Liver (tissue), 9 donors: ENCODE data around the gene CRTC2. TPM values are rescaled to one million over a fixed set of nuclear protein-coding genes. Genes with fewer than 3 reads are reported as not detected.

Experiments
- DNase-seq: peaks from one replicate; pipeline ENCODE4 v3.0.0-alpha.2; 2017; ENCODE audit warnings: low spot score
- H3K27ac ChIP-seq, 2 donors: one replicate each; pipeline ENCODE4 v1.7.0; 2013; ENCODE audit warnings: inconsistent platforms in 2 of 2, low read length in 2 of 2, control low read depth in 1 of 2, low read depth in 1 of 2, mild to moderate bottlenecking in 1 of 2
- H3K27me3 ChIP-seq, 4 donors: one replicate each; pipeline versions ENCODE4 v1.6.1 to v1.7.0; 2013; ENCODE audit warnings: low read length in 3 of 4, inconsistent platforms in 1 of 4, mild to moderate bottlenecking in 1 of 4, moderate library complexity in 1 of 4; ENCODE audit not compliant: control insufficient read depth in 4 of 4, insufficient read depth in 4 of 4
- H3K36me3 ChIP-seq, 4 donors: one replicate each; pipeline versions ENCODE4 v1.6.1 to v1.7.0; 2013; ENCODE audit warnings: low read length in 3 of 4, mild to moderate bottlenecking in 3 of 4, low read depth in 1 of 4, moderate library complexity in 1 of 4; ENCODE audit not compliant: control insufficient read depth in 4 of 4, insufficient read depth in 3 of 4
- H3K4me1 ChIP-seq, 4 donors: one replicate each; pipeline versions ENCODE4 v1.6.1 to v1.7.0; 2013; ENCODE audit warnings: low read length in 3 of 4, mild to moderate bottlenecking in 3 of 4, moderate library complexity in 1 of 4; ENCODE audit not compliant: control insufficient read depth in 4 of 4, insufficient read depth in 4 of 4
- H3K4me3 ChIP-seq, 3 donors: one replicate each; pipeline versions ENCODE4 v1.6.1 to v1.7.0; 2013; ENCODE audit warnings: low read length in 3 of 3, control low read depth in 1 of 3, low read depth in 1 of 3, mild to moderate bottlenecking in 1 of 3
- H3K9ac ChIP-seq, 2 donors: one replicate each; pipeline ENCODE4 v1.7.0; 2013; ENCODE audit warnings: low read length in 2 of 2, mild to moderate bottlenecking in 2 of 2, moderate library complexity in 2 of 2, control low read depth in 1 of 2, low read depth in 1 of 2
- H3K9me3 ChIP-seq, 4 donors: one replicate each; pipeline versions ENCODE4 v1.6.1 to v1.7.0; 2013; ENCODE audit warnings: low read length in 3 of 4; ENCODE audit not compliant: control insufficient read depth in 4 of 4
- EGR1 ChIP-seq, 2 donors: IDR thresholded peaks; 2 replicates each; pipeline ENCODE4 v1.6.1; 2016 to 2018; ENCODE audit warnings: antibody characterized with exemption in 2 of 2, low read depth in 2 of 2
- FOXA1 ChIP-seq: IDR thresholded peaks from 2 replicates; pipeline ENCODE4 v1.6.1; 2016; ENCODE audit warnings: antibody characterized with exemption
- FOXA2 ChIP-seq: IDR thresholded peaks from 2 replicates; pipeline ENCODE4 v1.6.1; 2016; ENCODE audit warnings: antibody characterized with exemption
- GABPA ChIP-seq, 2 donors: IDR thresholded peaks in 1 of 2; conservative IDR thresholded peaks in 1 of 2; 2 replicates each; pipeline ENCODE4 v1.6.1; 2016; ENCODE audit warnings: antibody characterized with exemption in 2 of 2, mild to moderate bottlenecking in 1 of 2, moderate library complexity in 1 of 2
- HNF4G ChIP-seq: IDR thresholded peaks from 2 replicates; pipeline ENCODE4 v1.6.1; 2016; ENCODE audit warnings: antibody characterized with exemption
- JUND ChIP-seq, 2 donors: IDR thresholded peaks; 2 replicates each; pipeline ENCODE4 v1.6.1; 2016; ENCODE audit warnings: antibody characterized with exemption in 2 of 2
- NR2F2 ChIP-seq: IDR thresholded peaks from 2 replicates; pipeline ENCODE4 v1.6.1; 2016; ENCODE audit warnings: antibody characterized with exemption
- RXRA ChIP-seq, 2 donors: IDR thresholded peaks; 2 replicates each; pipeline ENCODE4 v1.6.1; 2017 to 2018; ENCODE audit warnings: antibody characterized with exemption in 2 of 2, mild to moderate bottlenecking in 1 of 2
- SP1 ChIP-seq: IDR thresholded peaks from 2 replicates; pipeline ENCODE4 v1.6.1; 2018; ENCODE audit warnings: antibody characterized with exemption, mild to moderate bottlenecking
- TAF1 ChIP-seq: conservative IDR thresholded peaks from 2 replicates; pipeline ENCODE4 v1.6.1; 2016; ENCODE audit warnings: antibody characterized with exemption, mild to moderate bottlenecking
- YY1 ChIP-seq: IDR thresholded peaks from 2 replicates; pipeline ENCODE4 v1.6.1; 2016; ENCODE audit warnings: antibody characterized with exemption, mild to moderate bottlenecking
- WGBS: extraction: QIAGEN DNeasy Blood & Tissue Kit; methylation state at CpG from one replicate; pipeline ENCODE4 v1.1.7; 2013; 5-methylcytosine and 5-hydroxymethylcytosine counted together
- polyA plus RNA-seq, 2 donors: library from polyadenylated mRNA; stranded (reverse) in 1 of 2; unstranded in 1 of 2; fragments of 200-250 nt in 1 of 2; fragments of >200 nt in 1 of 2; fragmentation: Nextera tagmentation in 1 of 2; extraction: Ambion mirVana in 1 of 2; gene quantifications; one replicate each; pipeline versions ENCODE4 v1.2.1 to v1.2.3, GENCODE V29; 2013 to 2015
- total RNA-seq, 2 donors: library from RNA; depleted of rRNA; stranded (reverse); fragments of >200 nt; gene quantifications; one replicate each; pipeline ENCODE4 v1.2.3, GENCODE V29; 2014
- TF ChIP-seq, protein P1 (sequence below): IDR thresholded peaks from 2 replicates; pipeline ENCODE4 v1.6.1; 2016; ENCODE audit warnings: antibody characterized with exemption
- TF ChIP-seq, protein P2 (sequence below): IDR thresholded peaks from 2 replicates; pipeline ENCODE4 v1.6.1; 2016; ENCODE audit warnings: antibody characterized with exemption
- TF ChIP-seq, protein P3 (sequence below): IDR thresholded peaks from 2 replicates; pipeline ENCODE4 v1.6.1; 2016; ENCODE audit warnings: antibody characterized with exemption, mild to moderate bottlenecking
- TF ChIP-seq, protein P4 (sequence below): IDR thresholded peaks from 2 replicates; pipeline ENCODE4 v1.6.1; 2016; ENCODE audit warnings: antibody characterized with exemption
- TF ChIP-seq, protein P5 (sequence below): fragments of 150-350 bp; IDR thresholded peaks from 2 replicates; pipeline ENCODE4 v1.5.1; 2017; ENCODE audit warnings: improper control_type of control experiment, low read depth, low read length; ENCODE audit not compliant: missing input control
- donor health status: healthy.
- donor health status: healthy.
- donor health status: healthy.
- donor health status: healthy.
- donor health status: healthy.

Gene CRTC2
- total and polyA plus RNA-seq, 4 donors = 4.9 to 14.9 (median 8.2) TPM

DNA sequence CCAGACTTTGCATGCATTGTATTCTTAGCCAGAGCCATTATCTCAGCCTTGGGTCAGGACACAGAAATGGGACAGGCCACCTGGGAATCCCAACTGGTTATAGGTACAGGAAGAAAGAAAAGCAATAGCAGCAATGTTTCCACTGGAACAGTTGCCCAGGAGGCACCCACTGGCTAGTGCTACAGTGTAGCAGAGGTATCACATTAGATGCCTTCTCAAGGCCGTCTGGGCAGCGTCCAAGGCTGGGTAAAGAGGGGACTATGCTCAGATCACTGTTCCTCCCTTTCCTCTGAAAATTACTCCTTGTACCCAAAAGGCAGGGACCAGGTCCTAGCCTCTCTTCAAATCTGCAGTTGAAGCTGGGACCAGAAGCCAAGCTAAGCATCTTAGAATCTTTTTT is 11.9 kb upstream of the CRTC2 start:
- 91% methylated on average over 2 of the region's 2 CpGs for WGBS
- no peak overlapping the region for H3K27ac ChIP-seq

DNA sequence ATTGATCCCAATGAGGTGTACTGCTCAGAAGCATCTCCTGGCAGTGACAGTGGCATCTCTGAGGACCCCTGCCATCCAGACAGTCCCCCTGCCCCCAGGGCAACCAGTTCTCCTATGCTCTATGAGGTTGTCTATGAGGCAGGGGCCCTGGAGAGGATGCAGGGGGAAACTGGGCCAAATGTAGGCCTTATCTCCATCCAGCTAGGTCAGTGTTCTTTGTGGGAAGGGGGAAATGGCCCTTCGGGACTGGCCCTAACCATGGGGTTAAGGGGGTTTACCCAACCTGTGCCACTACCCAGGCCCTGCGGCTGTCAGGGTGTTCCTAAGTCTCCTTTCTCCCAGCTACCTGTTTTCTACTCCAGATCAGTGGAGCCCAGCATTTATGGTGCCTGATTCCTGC is 10.6 kb upstream of the CRTC2 start:
- DNase-seq = no peak
- Histone ChIP-seq H3K4me1 (peaks cover 5 to 33% (median 20%) of the 10 kb centered on the region in 4 donors), H3K4me3 (no peak overlapping the region), H3K27me3 (no peaks in the 10 kb centered on the region), H3K9ac (no peak overlapping the region), H3K27ac (no peak overlapping the region), H3K36me3 (peaks cover 0 to 8% (median 4%) of the 10 kb centered on the region in 4 donors), H3K9me3 (no peaks in the 10 kb centered on the region)
- WGBS = 91% methylated on average over 2 of the region's 2 CpGs
- TF ChIP-seq RXRA (IDR thresholded peaks at IDR 0.05) (no peak), JUND (IDR thresholded peaks at IDR 0.05) (no peak), FOXA2 (no peak), SP1 (no peak), EGR1 (IDR thresholded peaks at IDR 0.05; ENCODE audit: low read depth in 2 of 2) (no peak), FOXA1 (no peak), NR2F2 (no peak), HNF4G (no peak), GABPA (IDR thresholded peaks at IDR 0.05 in 1 of 2, conservative IDR thresholded peaks at IDR 0.05 in 1 of 2) (no peak), TAF1 (no peak)
- TF ChIP-seq, protein P1, sequence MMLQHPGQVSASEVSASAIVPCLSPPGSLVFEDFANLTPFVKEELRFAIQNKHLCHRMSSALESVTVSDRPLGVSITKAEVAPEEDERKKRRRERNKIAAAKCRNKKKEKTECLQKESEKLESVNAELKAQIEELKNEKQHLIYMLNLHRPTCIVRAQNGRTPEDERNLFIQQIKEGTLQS = no peak
- TF ChIP-seq, protein P2, sequence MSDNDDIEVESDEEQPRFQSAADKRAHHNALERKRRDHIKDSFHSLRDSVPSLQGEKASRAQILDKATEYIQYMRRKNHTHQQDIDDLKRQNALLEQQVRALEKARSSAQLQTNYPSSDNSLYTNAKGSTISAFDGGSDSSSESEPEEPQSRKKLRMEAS = no peak
- TF ChIP-seq, protein P3, sequence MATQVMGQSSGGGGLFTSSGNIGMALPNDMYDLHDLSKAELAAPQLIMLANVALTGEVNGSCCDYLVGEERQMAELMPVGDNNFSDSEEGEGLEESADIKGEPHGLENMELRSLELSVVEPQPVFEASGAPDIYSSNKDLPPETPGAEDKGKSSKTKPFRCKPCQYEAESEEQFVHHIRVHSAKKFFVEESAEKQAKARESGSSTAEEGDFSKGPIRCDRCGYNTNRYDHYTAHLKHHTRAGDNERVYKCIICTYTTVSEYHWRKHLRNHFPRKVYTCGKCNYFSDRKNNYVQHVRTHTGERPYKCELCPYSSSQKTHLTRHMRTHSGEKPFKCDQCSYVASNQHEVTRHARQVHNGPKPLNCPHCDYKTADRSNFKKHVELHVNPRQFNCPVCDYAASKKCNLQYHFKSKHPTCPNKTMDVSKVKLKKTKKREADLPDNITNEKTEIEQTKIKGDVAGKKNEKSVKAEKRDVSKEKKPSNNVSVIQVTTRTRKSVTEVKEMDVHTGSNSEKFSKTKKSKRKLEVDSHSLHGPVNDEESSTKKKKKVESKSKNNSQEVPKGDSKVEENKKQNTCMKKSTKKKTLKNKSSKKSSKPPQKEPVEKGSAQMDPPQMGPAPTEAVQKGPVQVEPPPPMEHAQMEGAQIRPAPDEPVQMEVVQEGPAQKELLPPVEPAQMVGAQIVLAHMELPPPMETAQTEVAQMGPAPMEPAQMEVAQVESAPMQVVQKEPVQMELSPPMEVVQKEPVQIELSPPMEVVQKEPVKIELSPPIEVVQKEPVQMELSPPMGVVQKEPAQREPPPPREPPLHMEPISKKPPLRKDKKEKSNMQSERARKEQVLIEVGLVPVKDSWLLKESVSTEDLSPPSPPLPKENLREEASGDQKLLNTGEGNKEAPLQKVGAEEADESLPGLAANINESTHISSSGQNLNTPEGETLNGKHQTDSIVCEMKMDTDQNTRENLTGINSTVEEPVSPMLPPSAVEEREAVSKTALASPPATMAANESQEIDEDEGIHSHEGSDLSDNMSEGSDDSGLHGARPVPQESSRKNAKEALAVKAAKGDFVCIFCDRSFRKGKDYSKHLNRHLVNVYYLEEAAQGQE = no peak
- TF ChIP-seq, protein P4, sequence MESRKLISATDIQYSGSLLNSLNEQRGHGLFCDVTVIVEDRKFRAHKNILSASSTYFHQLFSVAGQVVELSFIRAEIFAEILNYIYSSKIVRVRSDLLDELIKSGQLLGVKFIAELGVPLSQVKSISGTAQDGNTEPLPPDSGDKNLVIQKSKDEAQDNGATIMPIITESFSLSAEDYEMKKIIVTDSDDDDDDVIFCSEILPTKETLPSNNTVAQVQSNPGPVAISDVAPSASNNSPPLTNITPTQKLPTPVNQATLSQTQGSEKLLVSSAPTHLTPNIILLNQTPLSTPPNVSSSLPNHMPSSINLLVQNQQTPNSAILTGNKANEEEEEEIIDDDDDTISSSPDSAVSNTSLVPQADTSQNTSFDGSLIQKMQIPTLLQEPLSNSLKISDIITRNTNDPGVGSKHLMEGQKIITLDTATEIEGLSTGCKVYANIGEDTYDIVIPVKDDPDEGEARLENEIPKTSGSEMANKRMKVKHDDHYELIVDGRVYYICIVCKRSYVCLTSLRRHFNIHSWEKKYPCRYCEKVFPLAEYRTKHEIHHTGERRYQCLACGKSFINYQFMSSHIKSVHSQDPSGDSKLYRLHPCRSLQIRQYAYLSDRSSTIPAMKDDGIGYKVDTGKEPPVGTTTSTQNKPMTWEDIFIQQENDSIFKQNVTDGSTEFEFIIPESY = no peak

More for the DNA sequence above, 11.9 kb upstream of the CRTC2 start:
- Histone ChIP-seq H3K9ac (no peak overlapping the region), H3K4me3 (no peak overlapping the region), H3K27me3 (no peaks in the 10 kb centered on the region), H3K4me1 (peaks cover 5 to 27% (median 16%) of the 10 kb centered on the region in 4 donors), H3K9me3 (no peaks in the 10 kb centered on the region), H3K36me3 (peaks cover 4 to 18% (median 13%) of the 10 kb centered on the region in 4 donors)
- TF ChIP-seq, protein P5, sequence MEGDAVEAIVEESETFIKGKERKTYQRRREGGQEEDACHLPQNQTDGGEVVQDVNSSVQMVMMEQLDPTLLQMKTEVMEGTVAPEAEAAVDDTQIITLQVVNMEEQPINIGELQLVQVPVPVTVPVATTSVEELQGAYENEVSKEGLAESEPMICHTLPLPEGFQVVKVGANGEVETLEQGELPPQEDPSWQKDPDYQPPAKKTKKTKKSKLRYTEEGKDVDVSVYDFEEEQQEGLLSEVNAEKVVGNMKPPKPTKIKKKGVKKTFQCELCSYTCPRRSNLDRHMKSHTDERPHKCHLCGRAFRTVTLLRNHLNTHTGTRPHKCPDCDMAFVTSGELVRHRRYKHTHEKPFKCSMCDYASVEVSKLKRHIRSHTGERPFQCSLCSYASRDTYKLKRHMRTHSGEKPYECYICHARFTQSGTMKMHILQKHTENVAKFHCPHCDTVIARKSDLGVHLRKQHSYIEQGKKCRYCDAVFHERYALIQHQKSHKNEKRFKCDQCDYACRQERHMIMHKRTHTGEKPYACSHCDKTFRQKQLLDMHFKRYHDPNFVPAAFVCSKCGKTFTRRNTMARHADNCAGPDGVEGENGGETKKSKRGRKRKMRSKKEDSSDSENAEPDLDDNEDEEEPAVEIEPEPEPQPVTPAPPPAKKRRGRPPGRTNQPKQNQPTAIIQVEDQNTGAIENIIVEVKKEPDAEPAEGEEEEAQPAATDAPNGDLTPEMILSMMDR = no peak
- TF ChIP-seq, protein P1 = no peak
- TF ChIP-seq TAF1 (no peak), YY1 (no peak), FOXA1 (no peak), NR2F2 (no peak)
- TF ChIP-seq, protein P3 = no peak
- TF ChIP-seq, protein P2 = no peak
- no peak for DNase-seq
